Central memory CD8-positive, alpha-beta T cell (primary cell): ENCODE results near the gene TIGD3.
A peak's percentile ranks its signal among the peaks of the same experiment; 100 is the strongest.

Experiments
- ATAC-seq: fragments of 150-1000 bp; cut with Tn5 transposase; replicated peaks from 2 replicates; pipeline ENCODE4 v1.10.0; 2022; ENCODE audit warnings: mild to moderate bottlenecking, moderate FRiP score, moderate number of reproducible peaks; ENCODE audit not compliant: poor library complexity, severe bottlenecking; ENCODE audit errors: extremely low read depth
- DNase-seq, 2 donors: peaks; one replicate each; pipeline ENCODE4 v3.0.0; 2021; ENCODE audit warnings: low spot score in 2 of 2
- H3K27ac Mint-ChIP-seq: one replicate; pipeline ENCODE4 v1.8.0; 2022; ENCODE audit warnings: low read depth, mild to moderate bottlenecking, moderate library complexity, mixed read lengths
- H3K27me3 Mint-ChIP-seq: one replicate; pipeline ENCODE4 v1.8.0; 2022; ENCODE audit warnings: mixed read lengths
- H3K36me3 Mint-ChIP-seq: one replicate; pipeline ENCODE4 v1.8.0; 2022; ENCODE audit warnings: mild to moderate bottlenecking, moderate library complexity, mixed read lengths; ENCODE audit not compliant: insufficient read depth
- H3K4me1 Mint-ChIP-seq: one replicate; pipeline ENCODE4 v1.8.0; 2022; ENCODE audit warnings: mixed read lengths
- H3K4me3 Mint-ChIP-seq: one replicate; pipeline ENCODE4 v1.8.0; 2022; ENCODE audit warnings: mild to moderate bottlenecking, moderate library complexity, mixed read lengths
- H3K9me3 Mint-ChIP-seq: one replicate; pipeline ENCODE4 v1.8.0; 2022; ENCODE audit warnings: mixed read lengths

The TIGD3 gene

DNA sequence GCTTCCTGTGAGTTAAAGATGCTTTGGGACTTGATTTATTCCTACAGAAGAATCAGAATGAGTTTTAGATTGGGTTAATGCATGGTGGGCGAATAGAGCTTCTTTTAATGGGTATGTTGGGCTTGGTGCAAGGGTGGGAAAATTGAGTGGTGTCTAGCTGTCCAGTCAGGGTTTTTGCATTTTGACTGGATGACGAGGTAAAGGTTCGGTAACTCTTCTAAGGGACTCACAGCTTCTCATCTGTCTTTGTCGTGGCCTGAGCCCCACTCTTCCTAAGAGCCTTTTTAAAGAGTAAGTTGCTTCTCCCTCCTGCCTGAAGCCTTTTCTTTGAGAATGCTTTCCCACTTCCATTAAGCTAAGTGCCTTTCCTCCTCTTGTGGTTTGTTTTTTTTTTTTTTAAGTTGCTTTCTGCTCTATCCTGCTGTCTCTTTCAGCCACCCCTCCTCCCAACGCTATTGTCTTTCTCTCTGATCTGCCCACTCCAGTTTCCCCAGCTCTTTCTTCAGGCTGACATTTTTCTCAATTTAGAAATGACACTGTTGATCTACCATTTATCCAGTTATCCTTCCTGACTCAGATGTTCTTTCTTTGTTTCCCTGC, 19.8 kb upstream of the TIGD3 start:
- no peaks in the 10 kb centered on the region for H3K9me3 Mint-ChIP-seq
- H3K27ac Mint-ChIP-seq: peak overlapping the region; percentile 94
- H3K4me3 Mint-ChIP-seq: peak overlapping the region; percentile 95
- peaks cover 24% of the 10 kb centered on the region for H3K36me3 Mint-ChIP-seq
- H3K4me1 Mint-ChIP-seq: peaks cover 39% of the 10 kb centered on the region
- no peaks in the 10 kb centered on the region for H3K27me3 Mint-ChIP-seq
- no peak for ATAC-seq
- DNase-seq: no peak

DNA sequence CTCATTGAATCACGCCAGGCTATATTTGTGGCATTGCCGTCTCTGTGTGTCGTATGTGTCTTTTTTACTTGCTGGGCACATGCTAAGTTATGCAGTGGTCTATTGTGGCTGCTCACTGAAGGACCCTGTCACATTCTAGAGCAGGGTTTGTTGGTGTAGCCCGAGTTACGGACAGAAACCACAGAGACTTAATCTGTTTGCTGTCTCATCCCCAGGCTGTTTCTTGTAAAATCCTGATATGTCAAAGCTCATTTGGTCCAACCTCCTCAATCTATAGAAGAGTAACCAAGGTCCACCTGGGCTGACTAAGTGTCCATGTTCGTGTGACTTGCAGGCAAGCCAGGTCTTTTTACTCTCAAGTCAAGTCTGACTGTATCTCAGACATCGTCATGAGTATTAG, 15.9 kb upstream of the TIGD3 start:
- ATAC-seq: no peak
- Mint-ChIP-seq H3K36me3 (peaks cover 42% of the 10 kb centered on the region), H3K27me3 (no peaks in the 10 kb centered on the region), H3K27ac (no peak overlapping the region), H3K4me1 (peaks cover 40% of the 10 kb centered on the region), H3K9me3 (no peaks in the 10 kb centered on the region), H3K4me3 (no peak overlapping the region)
- DNase-seq: no peak

DNA sequence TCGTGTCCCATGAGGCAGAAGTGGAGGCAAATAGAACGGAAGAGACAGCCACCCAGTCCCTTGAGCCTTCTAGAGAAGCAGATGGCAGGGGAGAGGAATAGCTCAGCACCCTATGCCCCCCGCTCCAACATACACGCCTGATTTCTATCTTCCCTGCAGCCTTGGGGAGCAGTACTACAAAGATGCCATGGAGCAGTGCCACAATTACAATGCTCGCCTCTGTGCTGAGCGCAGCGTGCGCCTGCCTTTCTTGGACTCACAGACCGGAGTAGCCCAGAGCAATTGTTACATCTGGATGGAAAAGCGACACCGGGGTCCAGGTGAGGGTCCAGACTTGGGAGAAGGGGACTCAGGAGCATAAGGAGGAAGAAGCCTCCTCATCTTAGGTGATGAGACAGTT, 14.3 kb upstream of the TIGD3 start:
- Mint-ChIP-seq H3K36me3 (peaks cover 47% of the 10 kb centered on the region), H3K4me1 (peaks cover 31% of the 10 kb centered on the region), H3K9me3 (no peaks in the 10 kb centered on the region), H3K4me3 (no peak overlapping the region), H3K27ac (peak overlapping the region; percentile 33), H3K27me3 (no peaks in the 10 kb centered on the region)
- DNase-seq: no peak
- ATAC-seq: no peak

DNA sequence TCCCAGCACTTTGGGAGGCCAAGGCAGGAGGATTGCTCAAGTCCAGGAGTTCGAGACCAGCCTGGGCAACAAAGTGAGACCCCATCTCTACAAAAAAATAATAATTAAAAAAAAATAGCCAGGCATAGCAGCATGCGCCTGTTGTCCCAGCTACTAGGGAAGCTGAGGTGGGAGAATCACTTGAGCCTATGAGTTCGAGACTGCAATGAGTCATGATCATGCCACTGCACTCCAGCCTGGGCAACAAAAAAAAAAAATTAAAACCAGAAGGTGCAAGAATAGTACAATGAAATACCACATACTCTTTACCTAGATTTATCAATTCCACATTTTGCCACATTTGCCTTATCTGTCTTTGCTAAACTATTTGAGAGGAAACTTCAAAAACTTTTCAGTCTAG, 12.7 kb upstream of the TIGD3 start:
- ATAC-seq (no peak), DNase-seq (no peak)
- H3K9me3 Mint-ChIP-seq: no peaks in the 10 kb centered on the region
- H3K4me3 Mint-ChIP-seq: no peak overlapping the region
- H3K27me3 Mint-ChIP-seq: no peaks in the 10 kb centered on the region
- H3K36me3 Mint-ChIP-seq: peaks cover 58% of the 10 kb centered on the region
- no peak overlapping the region for H3K27ac Mint-ChIP-seq
- H3K4me1 Mint-ChIP-seq: peaks cover 26% of the 10 kb centered on the region

DNA sequence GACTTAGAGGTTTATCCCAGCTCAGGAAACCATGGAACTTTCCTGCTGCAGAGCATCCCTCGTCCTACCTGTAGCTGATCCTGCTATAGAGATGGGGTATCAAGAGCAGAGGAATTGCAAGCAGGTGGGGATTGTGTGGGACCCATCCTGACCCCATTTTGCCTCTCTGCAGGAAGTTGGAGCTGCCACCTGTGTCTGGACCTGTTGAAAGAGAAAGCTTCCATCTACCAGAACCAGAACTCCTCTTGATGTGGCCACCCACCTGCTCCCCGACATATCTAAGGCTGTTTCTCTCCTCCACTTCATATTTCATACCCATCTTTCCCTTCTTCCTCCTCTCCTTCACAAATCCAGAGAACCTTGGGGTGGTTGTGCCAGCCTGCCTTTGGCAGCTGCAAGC, 3.0 kb upstream of the TIGD3 start:
- no peaks in the 10 kb centered on the region for H3K27me3 Mint-ChIP-seq

DNA sequence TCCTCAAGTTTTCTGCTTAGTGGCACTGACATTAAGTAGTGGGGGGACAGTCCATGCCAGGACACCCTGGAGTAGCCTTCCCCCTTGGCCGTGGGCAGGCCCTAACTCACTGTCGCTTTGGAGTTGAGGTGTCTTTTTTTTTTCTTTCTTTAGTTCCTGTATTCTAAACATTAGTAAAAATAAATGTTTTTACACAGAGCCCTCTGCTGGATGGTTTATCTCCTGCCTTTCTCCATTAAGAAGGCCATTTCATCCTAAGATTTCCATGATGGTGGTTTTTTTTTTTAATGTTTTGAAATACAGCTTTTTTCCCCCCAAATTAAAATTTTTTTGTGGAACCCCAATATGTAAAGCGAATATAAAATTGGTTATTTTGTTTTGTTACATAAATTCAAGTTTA, 1.8 kb upstream of the TIGD3 start:
- peaks cover 21% of the 10 kb centered on the region for H3K4me1 Mint-ChIP-seq
- H3K27me3 Mint-ChIP-seq: no peaks in the 10 kb centered on the region
- no peak overlapping the region for H3K4me3 Mint-ChIP-seq
- ATAC-seq: no peak
- peak overlapping the region; percentile 57 for H3K27ac Mint-ChIP-seq
- H3K9me3 Mint-ChIP-seq: no peaks in the 10 kb centered on the region
- DNase-seq: no peak
- H3K36me3 Mint-ChIP-seq: peaks cover 38% of the 10 kb centered on the region

More for the DNA sequence above, 3.0 kb upstream of the TIGD3 start:
- no peak for ATAC-seq
- Mint-ChIP-seq H3K27ac (no peak overlapping the region), H3K4me3 (no peak overlapping the region), H3K9me3 (no peaks in the 10 kb centered on the region), H3K36me3 (peaks cover 43% of the 10 kb centered on the region), H3K4me1 (peaks cover 21% of the 10 kb centered on the region)
- DNase-seq: no peak

DNA sequence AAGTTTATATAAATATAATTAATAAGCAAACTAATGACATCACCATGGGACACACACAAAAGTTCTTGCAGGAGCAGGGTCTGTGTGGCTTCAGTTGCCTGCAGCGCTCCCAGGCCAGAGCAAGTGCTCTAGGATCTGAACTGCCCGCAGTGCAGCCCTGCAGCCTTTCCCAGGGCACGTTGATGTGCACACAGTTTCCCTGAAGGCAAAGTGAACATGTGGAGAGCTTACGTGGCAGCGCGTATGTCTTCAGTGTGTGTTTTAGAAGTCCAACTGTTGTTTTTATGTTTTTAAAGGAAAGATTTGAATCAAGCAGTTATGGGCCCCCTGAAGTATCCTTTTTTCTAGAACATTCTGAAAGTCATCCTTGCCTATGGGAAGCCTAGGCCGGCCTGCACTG, 1.2 kb upstream of the TIGD3 start:
- no peaks in the 10 kb centered on the region for H3K9me3 Mint-ChIP-seq
- ATAC-seq (no peak), DNase-seq (no peak)
- peaks cover 35% of the 10 kb centered on the region for H3K36me3 Mint-ChIP-seq
- H3K4me3 Mint-ChIP-seq: peak overlapping the region; percentile 91
- H3K27ac Mint-ChIP-seq: peak overlapping the region; percentile 88
- H3K27me3 Mint-ChIP-seq: no peaks in the 10 kb centered on the region
- peaks cover 21% of the 10 kb centered on the region for H3K4me1 Mint-ChIP-seq

DNA sequence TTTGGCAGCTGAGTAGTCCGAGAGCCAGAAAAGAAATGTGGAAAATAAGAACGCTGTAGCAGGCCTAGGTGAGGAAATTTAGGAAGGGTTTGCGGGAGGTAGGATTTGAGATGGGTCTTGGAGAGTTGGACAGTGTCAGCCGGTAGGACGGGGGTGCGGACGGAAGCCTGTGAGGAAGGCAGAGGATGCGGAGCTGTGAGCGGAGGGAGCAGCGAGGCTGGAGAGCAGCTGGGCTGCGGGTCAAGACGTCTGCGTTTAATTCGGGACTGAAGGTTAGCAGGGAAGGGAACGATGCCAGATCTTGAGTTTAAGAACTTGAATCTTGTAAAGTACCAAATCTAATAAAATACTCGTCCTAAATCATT, 669 bp upstream of the TIGD3 start:
- no peak for DNase-seq
- Mint-ChIP-seq H3K4me1 (peaks cover 21% of the 10 kb centered on the region), H3K4me3 (peak overlapping the region; percentile 91), H3K27me3 (no peaks in the 10 kb centered on the region), H3K27ac (peak overlapping the region; percentile 88), H3K9me3 (no peaks in the 10 kb centered on the region), H3K36me3 (peaks cover 30% of the 10 kb centered on the region)
- ATAC-seq: no peak

DNA sequence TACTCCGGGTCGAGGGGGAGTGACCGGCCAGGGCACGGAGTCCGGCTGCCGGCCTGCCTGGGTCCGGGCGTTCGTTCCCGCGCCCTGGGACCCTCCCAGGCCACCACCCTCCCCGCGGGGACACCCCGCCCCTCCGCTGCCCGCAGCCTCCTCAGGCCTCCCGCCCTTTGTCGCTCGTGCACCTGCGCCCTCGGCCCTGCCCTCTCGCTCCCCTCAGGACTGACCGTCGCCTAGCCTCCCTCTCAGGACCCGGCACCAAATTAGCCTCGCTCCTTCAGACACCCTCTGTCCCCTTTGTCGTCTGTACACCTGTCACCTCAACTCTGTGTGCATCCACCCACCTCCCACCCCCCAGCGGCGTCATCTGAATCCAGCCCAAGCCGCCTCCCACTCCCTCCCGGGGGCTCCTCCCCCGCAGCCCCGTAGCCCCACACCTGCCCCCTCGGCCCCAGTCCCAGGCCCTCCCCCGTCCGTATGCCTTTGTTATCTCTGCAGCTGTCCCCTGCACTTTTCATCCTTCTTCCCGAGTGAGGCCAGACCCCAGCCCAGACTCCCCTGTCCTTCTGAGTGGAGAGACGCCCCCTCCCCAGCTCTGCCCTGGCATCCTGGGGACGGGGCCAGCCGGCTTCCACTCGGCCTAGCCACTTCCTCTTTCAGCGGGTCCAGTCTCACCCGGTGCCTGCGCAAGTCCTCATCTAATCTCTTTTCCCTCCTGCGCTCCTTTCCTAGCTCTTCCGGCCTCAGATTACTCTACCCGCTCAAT, 643 bp downstream of the TIGD3 start:
- no peaks in the 10 kb centered on the region for H3K27me3 Mint-ChIP-seq
- no peaks in the 10 kb centered on the region for H3K9me3 Mint-ChIP-seq
- peak overlapping the region; percentile 91 for H3K4me3 Mint-ChIP-seq
- DNase-seq: no peak
- peak overlapping the region; percentile 88 for H3K27ac Mint-ChIP-seq
- H3K4me1 Mint-ChIP-seq: peaks cover 21% of the 10 kb centered on the region
- H3K36me3 Mint-ChIP-seq: peaks cover 18% of the 10 kb centered on the region
- ATAC-seq: peak; percentile 53

DNA sequence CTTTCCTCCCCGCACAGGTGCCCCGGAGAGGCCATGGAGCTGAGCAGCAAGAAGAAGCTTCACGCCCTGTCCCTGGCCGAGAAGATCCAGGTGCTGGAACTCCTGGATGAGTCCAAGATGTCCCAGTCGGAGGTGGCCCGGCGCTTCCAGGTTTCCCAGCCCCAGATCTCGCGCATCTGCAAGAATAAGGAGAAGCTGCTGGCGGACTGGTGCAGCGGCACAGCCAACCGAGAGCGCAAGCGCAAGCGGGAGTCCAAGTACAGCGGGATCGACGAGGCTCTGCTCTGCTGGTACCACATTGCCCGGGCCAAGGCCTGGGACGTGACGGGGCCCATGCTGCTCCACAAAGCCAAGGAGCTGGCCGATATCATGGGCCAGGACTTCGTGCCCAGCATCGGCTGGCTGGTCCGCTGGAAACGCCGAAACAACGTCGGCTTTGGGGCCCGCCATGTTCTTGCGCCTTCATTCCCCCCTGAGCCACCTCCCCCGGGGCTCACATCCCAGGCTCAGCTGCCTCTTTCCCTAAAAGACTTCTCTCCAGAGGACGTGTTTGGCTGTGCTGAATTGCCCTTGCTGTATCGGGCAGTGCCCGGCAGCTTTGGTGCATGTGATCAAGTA, 1.3 kb downstream of the TIGD3 start:
- no peak for DNase-seq
- Mint-ChIP-seq H3K9me3 (no peaks in the 10 kb centered on the region), H3K36me3 (peaks cover 18% of the 10 kb centered on the region), H3K27ac (peak overlapping the region; percentile 88), H3K4me1 (peaks cover 21% of the 10 kb centered on the region), H3K27me3 (no peaks in the 10 kb centered on the region), H3K4me3 (peak overlapping the region; percentile 91)
- ATAC-seq: no peak

DNA sequence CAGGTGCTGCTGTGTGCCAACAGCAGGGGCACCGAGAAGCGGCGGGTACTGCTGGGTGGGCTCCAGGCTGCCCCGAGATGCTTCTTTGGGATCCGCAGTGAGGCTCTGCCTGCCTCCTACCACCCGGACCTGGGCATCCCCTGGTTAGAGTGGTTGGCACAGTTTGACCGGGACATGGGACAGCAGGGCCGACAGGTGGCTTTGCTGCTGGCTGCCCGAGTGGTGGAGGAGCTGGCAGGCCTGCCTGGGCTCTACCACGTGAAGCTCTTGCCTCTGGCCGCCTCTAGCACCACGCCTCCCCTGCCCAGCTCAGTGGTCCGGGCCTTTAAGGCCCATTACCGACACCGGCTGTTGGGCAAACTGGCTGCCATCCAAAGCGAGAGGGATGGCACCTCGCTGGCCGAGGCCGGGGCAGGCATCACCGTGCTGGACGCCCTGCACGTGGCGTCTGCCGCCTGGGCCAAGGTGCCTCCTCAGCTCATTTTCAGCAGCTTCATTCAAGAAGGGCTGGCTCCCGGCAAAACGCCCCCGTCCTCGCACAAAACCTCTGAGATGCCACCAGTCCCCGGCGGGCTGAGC, 1.9 kb downstream of the TIGD3 start:
- no peaks in the 10 kb centered on the region for H3K27me3 Mint-ChIP-seq

DNA sequence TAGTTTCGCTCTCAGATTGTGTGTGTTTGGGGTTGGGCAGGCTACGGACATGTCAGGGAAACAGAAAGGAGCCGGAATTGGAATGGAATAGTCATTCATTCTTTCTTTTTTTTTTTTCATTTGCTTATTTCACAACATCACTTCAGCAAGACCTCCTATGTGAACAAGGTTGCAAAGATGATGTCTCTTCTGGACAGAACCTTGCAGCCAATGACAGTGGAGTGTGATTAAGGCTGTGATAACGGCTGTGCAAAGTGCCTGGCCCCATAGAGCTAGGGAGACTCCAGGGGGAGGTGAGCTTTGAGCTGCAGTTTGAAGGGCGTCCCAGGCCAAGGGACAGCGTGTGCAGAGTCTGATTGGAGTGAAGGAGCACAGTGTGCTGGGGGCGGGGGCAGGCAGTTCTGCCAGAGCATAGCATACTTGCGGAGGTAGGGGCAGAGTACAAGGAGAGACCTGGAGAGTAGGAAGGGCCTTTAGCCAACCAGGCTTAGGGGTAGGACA, 3.4 kb downstream of the TIGD3 start:
- H3K27me3 Mint-ChIP-seq: no peaks in the 10 kb centered on the region
- peaks cover 4% of the 10 kb centered on the region for H3K36me3 Mint-ChIP-seq
- ATAC-seq (no peak), DNase-seq (no peak)
- H3K9me3 Mint-ChIP-seq: no peaks in the 10 kb centered on the region
- H3K27ac Mint-ChIP-seq: no peak overlapping the region
- peaks cover 16% of the 10 kb centered on the region for H3K4me1 Mint-ChIP-seq
- H3K4me3 Mint-ChIP-seq: no peak overlapping the region

More for the DNA sequence above, 1.9 kb downstream of the TIGD3 start:
- Mint-ChIP-seq H3K4me1 (peaks cover 21% of the 10 kb centered on the region), H3K27ac (no peak overlapping the region), H3K4me3 (peak overlapping the region; percentile 91), H3K36me3 (peaks cover 14% of the 10 kb centered on the region), H3K9me3 (no peaks in the 10 kb centered on the region)
- ATAC-seq (no peak), DNase-seq (no peak)
